ENCODE measurements around the gene MUC6. TPM values are rescaled to one million over a fixed set of nuclear protein-coding genes. Genes with fewer than 3 reads are reported as not detected.

The MUC6 gene
- total RNA-seq, 1 donor from 2014 or later: not detected

DNA sequence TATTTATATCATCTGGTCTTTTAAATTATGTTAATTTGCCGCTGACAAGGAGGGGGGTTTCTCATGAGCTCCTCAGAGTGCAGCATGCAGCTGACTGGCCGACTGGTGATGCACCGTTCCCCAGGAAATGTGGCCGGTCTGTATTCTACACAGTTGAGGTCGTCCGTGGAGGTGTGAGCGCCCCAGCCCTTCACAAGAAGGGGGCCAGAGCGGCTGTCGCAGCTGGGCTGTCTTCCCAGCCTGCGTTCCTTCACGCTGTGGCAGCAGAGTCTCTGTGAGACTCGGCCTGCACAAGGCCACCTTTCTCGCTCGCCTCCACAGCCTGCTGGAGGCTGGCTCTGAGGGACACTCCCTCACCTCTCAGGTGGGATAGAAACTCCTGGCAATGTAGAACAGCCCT is 67.7 kb downstream of the MUC6 start:
- no peak for DNase-seq (ENCODE audit: low spot score)
- H3K4me1 Mint-ChIP-seq (ENCODE audit: low read depth): peaks cover 9% of the 10 kb centered on the region
- no peak overlapping the region for H3K27ac Mint-ChIP-seq (ENCODE audit: unreplicated experiment)
- TF ChIP-seq, protein P1, sequence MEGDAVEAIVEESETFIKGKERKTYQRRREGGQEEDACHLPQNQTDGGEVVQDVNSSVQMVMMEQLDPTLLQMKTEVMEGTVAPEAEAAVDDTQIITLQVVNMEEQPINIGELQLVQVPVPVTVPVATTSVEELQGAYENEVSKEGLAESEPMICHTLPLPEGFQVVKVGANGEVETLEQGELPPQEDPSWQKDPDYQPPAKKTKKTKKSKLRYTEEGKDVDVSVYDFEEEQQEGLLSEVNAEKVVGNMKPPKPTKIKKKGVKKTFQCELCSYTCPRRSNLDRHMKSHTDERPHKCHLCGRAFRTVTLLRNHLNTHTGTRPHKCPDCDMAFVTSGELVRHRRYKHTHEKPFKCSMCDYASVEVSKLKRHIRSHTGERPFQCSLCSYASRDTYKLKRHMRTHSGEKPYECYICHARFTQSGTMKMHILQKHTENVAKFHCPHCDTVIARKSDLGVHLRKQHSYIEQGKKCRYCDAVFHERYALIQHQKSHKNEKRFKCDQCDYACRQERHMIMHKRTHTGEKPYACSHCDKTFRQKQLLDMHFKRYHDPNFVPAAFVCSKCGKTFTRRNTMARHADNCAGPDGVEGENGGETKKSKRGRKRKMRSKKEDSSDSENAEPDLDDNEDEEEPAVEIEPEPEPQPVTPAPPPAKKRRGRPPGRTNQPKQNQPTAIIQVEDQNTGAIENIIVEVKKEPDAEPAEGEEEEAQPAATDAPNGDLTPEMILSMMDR (IDR thresholded peaks at IDR 0.05): no peak
- peaks cover 30% of the 10 kb centered on the region for H3K36me3 Mint-ChIP-seq (ENCODE audit: low read depth)
- H3K4me3 Mint-ChIP-seq (ENCODE audit: unreplicated experiment): no peak overlapping the region
- no peaks in the 10 kb centered on the region for H3K27me3 Mint-ChIP-seq (ENCODE audit: low read depth)
- no peaks in the 10 kb centered on the region for H3K9me3 Mint-ChIP-seq (ENCODE audit: low read depth)

DNA sequence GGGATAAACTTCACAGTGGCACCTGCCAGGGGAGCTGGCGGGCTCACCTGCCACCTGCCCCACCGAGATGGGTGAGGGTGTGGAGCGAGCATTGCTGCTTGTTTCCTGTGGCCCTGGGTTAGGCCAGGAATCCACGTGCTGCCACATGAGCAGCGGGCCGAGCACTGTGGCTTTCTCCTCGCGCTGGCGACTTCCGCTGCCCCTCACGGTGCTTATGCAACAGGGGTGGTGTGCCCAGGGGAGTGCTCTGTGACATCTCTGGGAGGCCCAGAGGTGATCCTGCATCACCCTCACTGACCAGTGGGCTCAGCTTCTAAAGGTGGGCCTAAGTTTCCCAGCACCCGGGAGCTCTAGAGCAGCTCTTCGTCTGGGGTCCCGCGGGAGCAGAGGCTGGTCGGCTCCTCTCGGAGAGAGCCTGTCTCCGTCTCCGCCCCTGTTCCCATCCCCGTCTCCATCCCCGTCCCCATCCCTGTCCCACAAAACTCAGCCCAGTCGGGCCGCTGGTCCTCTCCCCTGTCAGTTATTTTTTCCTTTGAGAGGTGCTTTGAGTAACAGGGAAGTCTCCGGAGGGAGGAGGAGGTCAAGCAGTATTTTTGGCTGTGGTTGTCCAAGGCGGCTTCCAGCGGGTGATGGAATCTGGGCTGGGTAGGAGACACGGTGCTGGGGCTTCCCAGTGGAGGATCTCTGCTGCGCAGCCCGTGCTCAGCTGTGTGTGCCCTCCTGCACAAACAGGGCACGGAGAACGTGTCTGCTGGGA is 68.3 kb downstream of the MUC6 start:
- H3K27ac Mint-ChIP-seq (ENCODE audit: unreplicated experiment): no peak overlapping the region
- no peaks in the 10 kb centered on the region for H3K9me3 Mint-ChIP-seq (ENCODE audit: low read depth)
- no peak for DNase-seq (ENCODE audit: low spot score)
- peaks cover 26% of the 10 kb centered on the region for H3K36me3 Mint-ChIP-seq (ENCODE audit: low read depth)
- no peaks in the 10 kb centered on the region for H3K27me3 Mint-ChIP-seq (ENCODE audit: low read depth)
- peaks cover 9% of the 10 kb centered on the region for H3K4me1 Mint-ChIP-seq (ENCODE audit: low read depth)
- no peak overlapping the region for H3K4me3 Mint-ChIP-seq (ENCODE audit: unreplicated experiment)
- TF ChIP-seq, protein P1 (IDR thresholded peaks at IDR 0.05): no peak

DNA sequence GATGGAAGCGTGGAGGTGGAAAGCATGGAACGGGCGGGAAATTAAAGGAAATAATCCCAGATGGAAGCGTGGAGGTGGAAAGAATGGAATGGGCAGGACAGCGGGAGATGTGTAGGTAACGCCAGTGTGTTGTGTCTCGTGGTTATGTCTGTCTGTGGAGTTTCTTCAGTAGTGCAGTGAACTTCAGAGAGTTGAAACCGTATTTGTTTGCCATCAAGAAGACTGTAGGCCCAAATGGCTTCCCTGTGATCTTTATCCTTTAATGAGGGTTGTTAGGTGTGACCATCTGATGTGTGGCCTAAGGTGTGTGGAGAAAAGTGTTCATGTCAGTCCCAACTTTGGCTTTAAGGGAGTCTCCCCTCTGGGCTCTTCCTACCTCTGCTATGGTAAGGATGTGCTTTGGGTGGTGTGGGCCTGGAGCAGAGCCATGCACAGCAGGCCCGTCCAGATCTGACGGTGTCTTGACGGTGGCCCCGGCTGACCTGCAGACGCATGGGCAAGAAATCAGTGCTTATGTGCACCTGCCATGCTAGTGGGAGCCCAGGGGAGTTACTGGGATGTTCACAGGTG is 71.2 kb downstream of the MUC6 start:
- Mint-ChIP-seq H3K27ac (ENCODE audit: unreplicated experiment) (no peak overlapping the region), H3K27me3 (ENCODE audit: low read depth) (no peaks in the 10 kb centered on the region), H3K4me3 (ENCODE audit: unreplicated experiment) (no peak overlapping the region), H3K4me1 (ENCODE audit: low read depth) (peaks cover 9% of the 10 kb centered on the region), H3K36me3 (ENCODE audit: low read depth) (peaks cover 15% of the 10 kb centered on the region), H3K9me3 (ENCODE audit: low read depth) (no peaks in the 10 kb centered on the region)
- DNase-seq (ENCODE audit: low spot score): no peak
- TF ChIP-seq, protein P1 (IDR thresholded peaks at IDR 0.05): no peak

DNA sequence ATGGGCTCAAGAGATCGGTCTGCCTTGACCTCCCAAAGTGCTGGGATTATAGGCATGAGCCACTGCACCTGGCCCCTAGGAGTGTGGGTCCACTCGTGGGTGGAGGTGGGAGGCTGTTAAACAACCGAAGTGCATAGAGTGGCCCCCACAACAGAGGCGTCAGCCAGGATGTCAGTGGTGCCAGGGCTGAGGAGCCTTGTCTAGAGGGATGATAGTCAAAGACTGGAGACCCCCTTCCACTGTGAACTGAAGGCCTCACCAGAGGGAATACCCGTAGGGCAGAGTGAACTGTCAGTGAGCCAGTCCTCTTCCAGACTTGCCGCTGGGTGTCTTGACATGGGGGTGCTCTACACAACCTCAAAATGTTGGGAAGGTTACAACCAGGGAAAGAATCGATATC is 72.7 kb downstream of the MUC6 start:
- TF ChIP-seq, protein P1 (IDR thresholded peaks at IDR 0.05): no peak
- peaks cover 14% of the 10 kb centered on the region for H3K36me3 Mint-ChIP-seq (ENCODE audit: low read depth)
- DNase-seq (ENCODE audit: low spot score): no peak
- no peak overlapping the region for H3K27ac Mint-ChIP-seq (ENCODE audit: unreplicated experiment)
- H3K9me3 Mint-ChIP-seq (ENCODE audit: low read depth): no peaks in the 10 kb centered on the region
- H3K4me3 Mint-ChIP-seq (ENCODE audit: unreplicated experiment): no peak overlapping the region
- H3K4me1 Mint-ChIP-seq (ENCODE audit: low read depth): peaks cover 9% of the 10 kb centered on the region
- H3K27me3 Mint-ChIP-seq (ENCODE audit: low read depth): no peaks in the 10 kb centered on the region

Other genes starting within 250 kb of the MUC6 start
- 0.20 to 0.67 TPM (median 0.41 TPM) in 3 replicates for gene CEND1, start 246.6 kb downstream of the MUC6 start, total RNA-seq
- 15.6 to 24.4 TPM (median 16.0 TPM) in 3 replicates for gene SLC25A22, start 238.4 kb downstream of the MUC6 start, total RNA-seq
- gene PIDD1, start 231.5 kb downstream of the MUC6 start, total RNA-seq: 12.5 to 14.9 TPM (median 12.8 TPM) in 3 replicates
- 1,144 to 1,291 TPM (median 1,171 TPM) in 3 replicates for gene RPLP2, start 226.8 kb downstream of the MUC6 start, total RNA-seq
- 56.0 to 59.1 TPM (median 56.0 TPM) in 3 replicates for gene PNPLA2, start 217.8 kb downstream of the MUC6 start, total RNA-seq
- 0.57 to 5.0 TPM (median 1.4 TPM) in 3 replicates for gene CRACR2B, start 208.8 kb downstream of the MUC6 start, total RNA-seq
- 460 to 558 TPM (median 549 TPM) in 3 replicates for gene CD151, start 203.8 kb downstream of the MUC6 start, total RNA-seq
- 139 to 173 TPM (median 142 TPM) in 3 replicates for gene POLR2L, start 194.2 kb downstream of the MUC6 start, total RNA-seq
- 62.3 to 115 TPM (median 69.2 TPM) in 3 replicates for gene TSPAN4, start 193.9 kb downstream of the MUC6 start, total RNA-seq
- gene CHID1, start 125.9 kb downstream of the MUC6 start, total RNA-seq: 87.6 to 115 TPM (median 90.3 TPM) in 3 replicates
- gene AP2A2, start 110.8 kb downstream of the MUC6 start, total RNA-seq: 62.0 to 72.0 TPM (median 69.7 TPM) in 3 replicates
- not detected in 3 replicates for gene MUC2, start 38.2 kb upstream of the MUC6 start, total RNA-seq
- gene MUC5AC, start 121.2 kb upstream of the MUC6 start, total RNA-seq: not detected in 3 replicates
- not detected in 3 replicates for gene MUC5B, start 186.3 kb upstream of the MUC6 start, total RNA-seq

Measured in chondrocyte (in vitro differentiated cells).